HG03378 (cell line): Measurements from ENCODE around the gene HCFC1R1.
"Not testable (repeated sequence)": the region's sequence is repeated elsewhere in the genome, so short reads cannot be mapped to it uniquely, and the experiment has no call there.

Source experiments
- ATAC-seq: cut with Tn5 transposase; IDR thresholded peaks from one replicate; pipeline ENCODE4 v1.9.1; 2021; ENCODE audit warnings: mild to moderate bottlenecking, moderate library complexity; ENCODE audit not compliant: unreplicated experiment

The HCFC1R1 gene

GRCh38 chr16:3057181-3058138 lies 33.7 kb upstream of the HCFC1R1 start:
- ATAC-seq = no peak

DNA sequence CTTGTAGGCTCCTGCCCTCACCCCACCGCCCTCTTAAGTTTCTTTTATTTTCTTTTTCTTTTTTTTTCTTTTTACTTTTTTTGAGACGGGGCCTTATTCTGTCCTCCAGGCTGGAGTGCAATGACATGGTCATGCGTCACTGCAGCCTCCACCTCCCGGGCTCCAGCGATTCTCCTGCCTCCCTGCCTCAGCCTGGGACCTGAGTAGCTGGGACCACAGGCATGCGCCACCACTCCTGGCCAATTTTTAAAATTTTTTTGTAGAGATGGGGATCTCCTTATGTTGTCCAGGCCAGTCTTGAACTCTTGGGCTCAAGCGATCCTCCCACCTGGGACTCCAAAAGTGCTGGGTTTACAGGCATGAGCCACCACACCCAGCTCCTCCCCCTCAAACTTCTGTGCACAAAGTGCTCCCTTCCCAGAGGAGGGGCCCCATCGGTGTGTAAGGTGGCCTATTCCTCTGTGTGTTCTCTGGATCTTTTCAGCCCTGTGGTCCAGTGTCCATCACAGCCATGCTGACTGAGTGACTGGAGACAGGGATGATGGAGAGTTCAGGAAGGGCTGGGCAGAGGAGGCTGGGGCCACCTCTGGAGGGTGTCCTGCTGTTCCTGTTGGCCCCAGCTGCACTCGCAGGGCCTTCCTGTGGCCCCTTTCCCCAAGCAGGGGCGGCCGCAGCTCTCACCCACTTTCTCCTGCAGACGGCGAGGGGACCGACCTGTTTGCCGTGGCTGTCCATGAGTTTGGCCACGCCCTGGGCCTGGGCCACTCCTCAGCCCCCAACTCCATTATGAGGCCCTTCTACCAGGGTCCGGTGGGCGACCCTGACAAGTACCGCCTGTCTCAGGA lies 32.8 kb upstream of the HCFC1R1 start:
- ATAC-seq = no peak

DNA sequence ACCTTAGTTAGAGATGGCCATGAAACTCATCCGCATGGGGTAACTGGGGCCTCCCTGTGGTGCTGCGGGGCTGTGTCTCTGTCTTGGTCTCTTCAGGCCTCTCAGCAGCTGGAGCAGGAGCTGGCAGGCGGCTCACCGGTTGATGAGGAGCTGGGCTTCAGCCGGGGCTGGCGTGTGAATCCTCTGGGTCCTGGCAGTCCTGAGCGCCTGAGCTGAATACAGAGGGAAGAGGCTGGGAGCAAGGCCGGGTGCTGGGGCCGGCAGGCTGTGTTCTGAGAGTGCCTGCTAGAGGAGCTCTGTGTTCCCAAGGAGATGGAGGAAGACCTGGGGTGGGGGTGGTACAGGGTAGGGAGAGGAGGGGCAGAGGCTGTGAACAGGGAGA lies 32.0 kb upstream of the HCFC1R1 start:
- ATAC-seq = not testable (repeated sequence)

GRCh38 chr16:3054965-3055733 lies 31.4 kb upstream of the HCFC1R1 start:
- ATAC-seq = no peak

- ATAC-seq = not testable (repeated sequence)
Observed at GRCh38 chr16:3053330-3053710, 29.6 kb upstream of the HCFC1R1 start.

DNA sequence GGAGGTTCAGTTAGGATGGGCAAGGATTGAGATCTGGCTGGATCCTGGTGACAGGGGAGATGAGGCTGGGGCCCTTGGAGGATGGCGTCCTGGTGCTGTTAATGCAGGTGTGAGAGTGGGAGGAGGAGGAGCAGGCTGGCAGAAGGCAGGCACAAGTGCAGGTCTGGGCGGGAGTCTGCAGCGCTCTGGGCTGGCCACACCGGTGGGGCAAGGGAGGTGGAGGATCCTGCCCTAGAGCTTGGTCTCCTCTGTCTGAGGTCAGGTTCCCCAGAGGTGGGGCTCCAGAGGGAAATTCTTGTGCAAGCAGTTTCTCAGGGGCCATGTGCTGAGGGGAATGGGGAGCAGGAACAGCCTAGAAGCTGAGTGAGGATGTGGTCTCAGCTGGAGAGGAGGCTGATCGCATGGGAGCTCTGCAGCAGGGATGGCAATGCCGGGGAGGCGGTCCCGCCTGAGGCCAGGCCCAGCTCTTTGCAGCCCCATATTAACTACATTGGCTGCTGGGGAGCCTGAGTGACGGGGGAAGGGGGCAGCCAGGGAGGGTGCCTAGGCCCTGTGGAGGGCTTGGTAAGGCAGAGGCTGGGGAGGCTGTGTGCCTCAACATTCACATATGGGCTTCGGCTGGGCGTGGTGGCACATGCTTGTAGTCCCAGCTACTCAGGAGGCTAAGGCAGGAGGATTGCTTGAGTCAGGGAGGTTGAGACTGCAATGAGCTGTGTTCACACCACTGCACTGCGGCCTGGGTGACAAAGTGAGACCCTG lies 29.0 kb upstream of the HCFC1R1 start:
- not testable (repeated sequence) for ATAC-seq

DNA sequence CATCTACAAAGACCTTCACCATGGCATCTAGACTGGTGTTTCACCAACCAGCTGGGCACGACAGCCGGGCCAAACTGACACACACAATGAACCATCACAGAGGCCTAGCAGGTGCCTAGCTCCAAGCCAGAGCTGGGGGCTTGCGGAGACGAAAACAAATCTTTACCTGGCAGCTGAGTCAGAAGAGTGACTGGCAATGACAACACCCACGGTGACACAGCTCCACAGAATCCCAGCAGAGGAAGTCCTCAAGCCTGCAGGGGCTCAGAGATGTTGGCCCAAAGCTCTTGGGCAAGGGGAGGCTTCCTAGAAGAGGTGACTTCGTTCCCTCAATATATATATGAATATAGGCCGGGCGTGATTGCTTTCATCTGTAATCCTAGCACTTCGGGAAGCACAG lies 27.8 kb upstream of the HCFC1R1 start:
- no peak for ATAC-seq

DNA sequence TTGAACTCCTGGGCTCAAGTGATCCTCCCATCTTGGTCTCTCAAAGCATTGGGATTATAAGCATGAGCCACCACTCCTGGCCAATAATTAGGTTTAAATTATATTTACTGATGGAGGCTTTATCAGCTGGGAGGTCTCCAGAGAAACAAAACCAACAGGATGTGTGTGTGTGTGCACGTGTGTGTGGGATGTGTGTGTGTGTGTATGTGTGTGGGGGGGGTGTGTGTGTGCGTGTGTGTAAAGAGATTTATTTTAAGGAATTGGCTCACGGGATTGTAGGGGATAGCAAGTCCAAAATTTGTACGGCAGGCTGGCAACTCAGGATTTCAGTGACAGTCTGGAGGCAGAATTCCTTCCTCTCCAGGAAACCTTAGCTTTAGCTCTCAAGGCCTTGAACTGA lies 27.3 kb upstream of the HCFC1R1 start:
- no peak for ATAC-seq

- no peak for ATAC-seq
Observed at GRCh38 chr16:3050487-3050886, 26.7 kb upstream of the HCFC1R1 start.

DNA sequence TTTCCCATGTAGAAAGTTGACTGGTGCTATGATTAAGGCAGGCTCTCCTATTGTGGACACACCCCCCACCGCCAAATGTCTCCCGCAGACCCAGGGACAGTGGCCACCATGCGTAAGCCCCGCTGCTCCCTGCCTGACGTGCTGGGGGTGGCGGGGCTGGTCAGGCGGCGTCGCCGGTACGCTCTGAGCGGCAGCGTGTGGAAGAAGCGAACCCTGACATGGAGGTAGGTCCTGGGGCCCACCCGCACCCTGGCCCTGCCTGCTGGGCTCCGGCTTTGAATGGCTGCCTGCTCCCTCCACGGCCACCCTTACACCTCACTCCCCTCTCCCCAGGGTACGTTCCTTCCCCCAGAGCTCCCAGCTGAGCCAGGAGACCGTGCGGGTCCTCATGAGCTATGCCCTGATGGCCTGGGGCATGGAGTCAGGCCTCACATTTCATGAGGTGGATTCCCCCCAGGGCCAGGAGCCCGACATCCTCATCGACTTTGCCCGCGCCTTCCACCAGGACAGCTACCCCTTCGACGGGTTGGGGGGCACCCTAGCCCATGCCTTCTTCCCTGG lies 26.3 kb upstream of the HCFC1R1 start:
- no peak for ATAC-seq

GRCh38 chr16:3047387-3047720 lies 23.6 kb upstream of the HCFC1R1 start:
- ATAC-seq = no peak

DNA sequence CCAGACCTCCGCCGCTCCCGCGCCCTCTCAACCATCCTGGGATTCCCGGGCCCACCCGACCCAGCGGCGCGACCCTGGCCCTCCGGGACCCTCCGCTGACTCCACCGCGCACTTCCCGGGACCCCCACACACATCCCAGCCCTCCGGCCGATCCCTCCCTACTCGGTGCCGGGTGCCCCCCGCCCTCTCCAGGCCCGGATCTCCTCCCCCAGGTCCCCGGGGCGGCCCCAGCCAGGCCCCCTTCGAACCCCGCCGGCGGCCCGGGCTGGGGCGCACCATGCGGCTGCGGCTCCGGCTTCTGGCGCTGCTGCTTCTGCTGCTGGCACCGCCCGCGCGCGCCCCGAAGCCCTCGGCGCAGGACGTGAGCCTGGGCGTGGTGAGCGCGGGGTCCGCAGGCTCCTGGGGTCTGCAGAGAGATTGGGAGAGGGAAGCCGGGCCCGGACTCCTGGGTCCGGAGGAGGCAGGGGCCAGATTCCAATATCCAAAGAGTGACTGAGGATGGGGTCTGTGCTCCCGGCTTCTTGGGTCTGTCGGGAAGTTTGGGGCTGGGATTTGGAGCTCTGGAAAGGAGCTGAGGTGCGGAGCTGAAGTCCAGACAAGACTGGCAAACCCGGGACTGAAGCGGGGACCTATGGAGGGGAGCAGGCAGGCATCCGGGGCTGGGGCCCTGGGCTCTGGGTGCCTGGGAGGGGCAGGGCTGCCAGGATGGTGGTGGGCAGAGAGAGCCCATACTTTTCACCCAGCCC lies 23.1 kb upstream of the HCFC1R1 start:
- no peak for ATAC-seq

GRCh38 chr16:3045758-3046640 lies 22.3 kb upstream of the HCFC1R1 start, which contains the start of gene MMP25:
Gene MMP25, plus strand, starts transcription at chr16:3046561. Its CDS starts 357 bp downstream, at chr16:3046918.
- no peak for ATAC-seq

GRCh38 chr16:3044708-3045107 lies 21.0 kb upstream of the HCFC1R1 start:
- no peak for ATAC-seq

DNA sequence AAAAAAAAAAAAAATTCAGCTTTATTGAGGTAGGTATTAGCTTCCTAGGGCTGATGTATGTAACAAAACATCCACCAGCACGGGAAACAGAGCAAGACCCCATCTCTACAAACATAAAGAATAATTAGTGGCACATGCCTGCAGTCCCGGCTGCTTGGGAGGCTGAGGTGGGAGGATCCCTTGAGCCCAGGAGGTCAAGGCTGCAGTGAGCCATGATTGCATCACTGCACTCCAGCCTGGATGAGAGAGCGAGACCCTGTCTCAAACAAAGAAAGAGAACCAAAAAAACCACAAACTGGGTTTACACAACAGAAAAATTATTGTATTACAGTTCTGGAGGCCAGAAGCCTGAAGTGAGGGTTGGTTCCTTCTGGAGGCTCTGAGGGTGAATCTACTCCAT lies 18.6 kb upstream of the HCFC1R1 start:
- ATAC-seq = no peak

DNA sequence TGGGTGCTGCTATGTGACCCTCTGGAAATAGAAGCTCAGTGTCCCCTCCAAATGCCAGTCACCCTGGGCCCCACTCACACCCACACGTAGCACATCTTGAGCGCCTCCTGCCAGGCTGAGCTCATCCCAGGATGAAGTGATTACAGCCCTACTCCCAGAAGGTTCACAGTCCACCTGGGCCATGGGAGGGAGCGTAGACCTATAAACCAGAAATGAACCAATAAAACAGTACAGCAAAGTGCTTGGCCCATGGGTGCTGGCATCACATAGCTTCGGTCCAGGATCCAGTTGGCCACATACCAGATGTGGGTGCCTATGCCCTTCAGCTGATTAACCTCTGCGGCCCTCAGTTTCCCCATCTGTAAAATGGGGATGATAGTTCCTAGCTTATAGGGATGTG lies 15.2 kb upstream of the HCFC1R1 start:
- ATAC-seq = no peak

DNA sequence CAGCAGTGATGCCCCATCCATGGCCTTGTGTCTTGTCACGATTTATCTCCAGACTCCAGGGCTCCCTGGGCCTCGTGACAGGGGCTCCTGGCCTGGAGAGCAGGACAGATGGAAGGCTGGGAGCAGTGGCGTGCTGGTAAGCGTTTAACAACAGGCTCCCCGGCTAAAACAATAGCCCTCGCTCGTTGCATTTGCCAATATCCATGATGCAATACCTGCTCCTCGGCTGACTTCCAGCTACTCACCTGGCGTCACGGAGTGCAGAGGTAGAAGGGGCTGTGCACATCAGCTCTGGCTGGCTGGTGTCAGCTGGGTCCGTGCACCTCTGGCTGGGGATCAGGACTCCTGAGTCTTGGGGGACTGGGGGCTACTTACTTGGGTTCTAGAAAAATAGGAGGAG lies 14.5 kb upstream of the HCFC1R1 start:
- ATAC-seq = no peak

DNA sequence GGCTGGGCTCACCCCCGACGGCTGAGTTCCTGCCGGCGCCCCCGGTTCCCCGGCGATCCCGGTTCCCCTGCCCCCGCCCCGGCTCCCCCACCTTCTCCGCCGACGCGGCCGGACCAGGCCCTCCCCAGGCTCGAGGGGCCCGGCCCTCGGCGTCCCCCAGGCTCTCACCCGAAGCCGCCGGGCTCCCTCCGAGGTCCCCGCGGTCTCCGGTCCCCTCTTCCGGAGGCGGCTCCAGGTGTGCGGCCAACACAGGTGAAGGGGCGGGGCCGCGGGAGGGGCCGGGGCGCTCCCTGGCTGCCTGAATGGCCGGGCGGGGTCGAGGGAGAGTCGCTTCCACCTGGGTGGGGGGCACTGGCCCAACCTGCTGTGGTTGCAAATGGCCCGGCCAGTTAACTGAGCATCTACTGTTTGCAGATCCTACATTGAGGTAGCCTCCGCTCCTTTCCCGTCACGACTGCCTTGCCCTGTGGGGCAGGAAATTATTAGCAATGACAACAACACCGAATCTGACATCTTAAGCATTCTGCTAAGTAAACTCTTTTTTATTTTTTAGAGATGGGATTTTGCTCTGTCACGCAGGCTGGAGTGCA lies 13.1 kb upstream of the HCFC1R1 start, which contains the start of gene BICDL2:
Gene BICDL2 (minus strand): TSS at position 219 of the 590 bp plus-strand sequence. CDS start 1,448 bp downstream, outside the sequence.
- no peak for ATAC-seq
